ENCODE measurements around the gene NAT8L. TPM values are rescaled to one million over a fixed set of nuclear protein-coding genes. Genes with fewer than 3 reads are reported as not detected.

Gene NAT8L
- total RNA-seq, 1 donor from 2014 or later, result 0.64 TPM

DNA sequence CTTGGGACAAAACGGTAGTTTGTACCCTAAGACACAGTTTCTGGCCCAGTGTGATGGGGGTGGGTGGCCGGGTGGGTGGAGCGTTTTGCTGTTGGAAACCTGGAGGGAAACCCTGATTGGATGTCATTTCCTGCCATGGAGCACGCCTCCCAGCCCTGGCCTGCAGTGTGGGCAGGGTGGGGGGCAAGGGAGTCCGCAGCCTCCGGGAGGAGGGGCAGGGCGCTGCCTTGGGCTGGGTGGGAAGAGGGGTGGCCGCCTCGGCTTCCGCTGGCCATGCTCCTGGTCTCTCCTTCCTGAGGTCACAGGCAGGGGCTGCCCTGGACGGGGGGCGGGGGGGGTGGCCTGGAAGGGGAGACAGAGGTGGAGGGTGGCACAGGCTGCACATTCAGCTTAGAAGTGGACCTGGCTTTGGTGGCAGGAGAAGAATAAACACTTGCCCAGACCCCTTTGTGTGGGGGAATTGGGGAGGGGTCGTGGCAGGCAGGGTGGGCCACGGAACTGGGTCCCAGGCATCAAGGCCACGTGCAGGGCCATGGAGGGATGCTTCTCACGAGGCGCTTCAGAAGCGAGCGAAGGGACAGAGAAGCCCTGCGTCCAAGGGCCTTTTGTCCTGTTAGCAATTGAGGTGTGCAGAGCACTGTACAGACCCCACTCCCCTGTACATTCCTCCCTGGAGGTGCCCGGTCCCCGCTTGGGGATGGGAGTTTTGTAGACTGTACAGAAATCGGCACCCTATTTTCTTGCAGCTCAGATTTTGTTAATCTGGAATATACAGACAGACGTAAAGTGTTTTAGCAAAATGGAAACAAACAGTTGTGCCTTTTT lies 6.2 kb downstream of the NAT8L start:
- Mint-ChIP-seq H3K36me3 (ENCODE audit: unreplicated experiment) (no peaks in the 10 kb centered on the region), H3K27ac (ENCODE audit: unreplicated experiment) (no peak overlapping the region), H3K27me3 (ENCODE audit: unreplicated experiment) (no peaks in the 10 kb centered on the region), H3K4me1 (ENCODE audit: unreplicated experiment) (no peaks in the 10 kb centered on the region), H3K4me3 (ENCODE audit: unreplicated experiment) (no peak overlapping the region), H3K9me3 (ENCODE audit: unreplicated experiment) (no peaks in the 10 kb centered on the region)
- DNase-seq (ENCODE audit: extremely low spot score, unreplicated experiment), result no peak
- no peak for TF ChIP-seq CTCF (IDR thresholded peaks at IDR 0.05)

DNA sequence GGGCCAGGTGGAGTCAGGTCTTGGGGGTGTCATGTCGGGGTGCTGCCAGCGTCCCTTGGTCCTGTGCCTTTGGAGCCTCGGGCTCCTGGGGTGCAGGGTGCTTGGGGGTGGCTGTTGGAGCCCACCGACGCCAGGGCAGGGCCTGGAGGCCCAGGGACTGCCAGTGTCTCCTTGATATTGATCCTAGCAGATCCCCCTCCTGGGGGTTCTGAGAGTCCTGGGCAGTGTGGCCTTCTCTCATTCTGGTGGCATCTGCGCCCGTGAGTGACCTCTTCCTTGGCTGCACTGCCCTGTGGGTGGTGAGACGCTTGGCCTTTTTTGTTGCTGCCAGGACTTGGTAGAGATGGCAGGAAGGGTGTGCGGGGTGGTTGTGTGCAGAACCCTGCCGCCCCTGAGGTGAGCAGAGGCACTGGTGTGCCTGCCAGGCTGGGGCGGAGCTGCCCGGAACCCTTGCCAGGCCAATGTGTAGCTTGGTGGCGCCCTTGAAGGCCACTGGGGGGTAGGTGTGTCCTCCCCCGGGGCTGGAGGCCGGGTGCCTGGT lies 7.0 kb downstream of the NAT8L start:
- H3K36me3 Mint-ChIP-seq (ENCODE audit: unreplicated experiment), result no peaks in the 10 kb centered on the region
- H3K27ac Mint-ChIP-seq (ENCODE audit: unreplicated experiment), result no peak overlapping the region
- no peaks in the 10 kb centered on the region for H3K9me3 Mint-ChIP-seq (ENCODE audit: unreplicated experiment)
- no peak for TF ChIP-seq CTCF (IDR thresholded peaks at IDR 0.05)
- no peaks in the 10 kb centered on the region for H3K27me3 Mint-ChIP-seq (ENCODE audit: unreplicated experiment)
- H3K4me1 Mint-ChIP-seq (ENCODE audit: unreplicated experiment), result peaks cover 2% of the 10 kb centered on the region
- H3K4me3 Mint-ChIP-seq (ENCODE audit: unreplicated experiment), result no peak overlapping the region
- no peak for DNase-seq (ENCODE audit: extremely low spot score, unreplicated experiment)

- Mint-ChIP-seq H3K9me3 (ENCODE audit: unreplicated experiment) (no peaks in the 10 kb centered on the region), H3K27me3 (ENCODE audit: unreplicated experiment) (no peaks in the 10 kb centered on the region), H3K27ac (ENCODE audit: unreplicated experiment) (no peak overlapping the region), H3K36me3 (ENCODE audit: unreplicated experiment) (no peaks in the 10 kb centered on the region), H3K4me1 (ENCODE audit: unreplicated experiment) (peaks cover 7% of the 10 kb centered on the region), H3K4me3 (ENCODE audit: unreplicated experiment) (no peak overlapping the region)
- no peak for DNase-seq (ENCODE audit: extremely low spot score, unreplicated experiment)
- TF ChIP-seq CTCF (IDR thresholded peaks at IDR 0.05), result no peak
Observed at GRCh38 chr4:2066571-2067445, 7.7 kb downstream of the NAT8L start.

GRCh38 chr4:2067446-2068197 lies 8.5 kb downstream of the NAT8L start:
- Mint-ChIP-seq H3K9me3 (ENCODE audit: unreplicated experiment) (no peaks in the 10 kb centered on the region), H3K4me3 (ENCODE audit: unreplicated experiment) (no peak overlapping the region), H3K4me1 (ENCODE audit: unreplicated experiment) (peaks cover 8% of the 10 kb centered on the region), H3K27me3 (ENCODE audit: unreplicated experiment) (no peaks in the 10 kb centered on the region), H3K36me3 (ENCODE audit: unreplicated experiment) (no peaks in the 10 kb centered on the region), H3K27ac (ENCODE audit: unreplicated experiment) (no peak overlapping the region)
- DNase-seq (ENCODE audit: extremely low spot score, unreplicated experiment), result no peak
- TF ChIP-seq CTCF (IDR thresholded peaks at IDR 0.05), result no peak

All from osteocyte (in vitro differentiated cells).